EH (cell line): ENCODE results near the gene ANKRD23.
"Not testable (repeated sequence)": the region's sequence is repeated elsewhere in the genome, so short reads cannot be mapped to it uniquely, and the experiment has no call there.

ENCODE experiments used
- DNase-seq: peaks from one replicate; pipeline ENCODE4 v3.0.0-alpha.2; 2015; ENCODE audit warnings: low read depth

The ANKRD23 gene

DNA sequence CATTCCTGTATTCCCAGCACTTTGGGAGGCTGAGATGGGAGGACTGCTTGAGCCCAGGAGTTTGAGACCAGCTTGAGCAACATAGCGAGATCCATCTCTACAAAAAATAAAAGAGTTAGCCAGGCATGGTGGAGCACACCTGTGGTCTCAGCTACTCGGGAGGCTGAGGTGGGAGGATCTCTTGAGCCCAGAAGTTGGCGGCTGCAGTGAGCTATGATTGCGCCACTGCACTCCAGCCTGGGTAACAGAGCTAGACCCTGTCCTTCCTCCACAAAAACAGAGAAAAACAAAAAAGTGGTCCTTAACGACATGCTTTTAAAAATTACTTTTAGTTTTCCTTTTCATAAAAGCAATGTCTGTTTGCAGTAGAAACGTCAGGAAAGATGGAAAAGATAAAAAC lies 47.3 kb downstream of the ANKRD23 start:
- not testable (repeated sequence) for DNase-seq

DNA sequence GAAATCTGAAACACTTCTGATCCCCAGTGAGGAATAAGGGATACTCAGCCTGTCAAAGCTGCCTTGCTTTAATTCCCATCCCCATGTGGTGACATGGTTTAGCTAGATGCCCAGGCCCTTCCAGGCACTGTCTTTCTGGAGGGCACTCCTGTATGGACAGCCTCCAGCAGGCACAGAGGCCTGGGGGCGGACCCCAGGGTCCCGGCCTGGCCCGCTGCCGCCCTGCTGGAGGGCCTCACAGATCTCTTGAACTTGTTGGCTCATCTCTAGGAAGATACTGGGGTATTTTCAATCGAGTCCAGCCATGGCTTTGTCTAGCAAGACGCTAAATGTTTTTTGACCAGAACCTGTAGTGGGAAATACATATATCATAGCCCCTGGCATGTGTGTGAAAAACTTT lies 48.7 kb downstream of the ANKRD23 start:
- no peak for DNase-seq

DNA sequence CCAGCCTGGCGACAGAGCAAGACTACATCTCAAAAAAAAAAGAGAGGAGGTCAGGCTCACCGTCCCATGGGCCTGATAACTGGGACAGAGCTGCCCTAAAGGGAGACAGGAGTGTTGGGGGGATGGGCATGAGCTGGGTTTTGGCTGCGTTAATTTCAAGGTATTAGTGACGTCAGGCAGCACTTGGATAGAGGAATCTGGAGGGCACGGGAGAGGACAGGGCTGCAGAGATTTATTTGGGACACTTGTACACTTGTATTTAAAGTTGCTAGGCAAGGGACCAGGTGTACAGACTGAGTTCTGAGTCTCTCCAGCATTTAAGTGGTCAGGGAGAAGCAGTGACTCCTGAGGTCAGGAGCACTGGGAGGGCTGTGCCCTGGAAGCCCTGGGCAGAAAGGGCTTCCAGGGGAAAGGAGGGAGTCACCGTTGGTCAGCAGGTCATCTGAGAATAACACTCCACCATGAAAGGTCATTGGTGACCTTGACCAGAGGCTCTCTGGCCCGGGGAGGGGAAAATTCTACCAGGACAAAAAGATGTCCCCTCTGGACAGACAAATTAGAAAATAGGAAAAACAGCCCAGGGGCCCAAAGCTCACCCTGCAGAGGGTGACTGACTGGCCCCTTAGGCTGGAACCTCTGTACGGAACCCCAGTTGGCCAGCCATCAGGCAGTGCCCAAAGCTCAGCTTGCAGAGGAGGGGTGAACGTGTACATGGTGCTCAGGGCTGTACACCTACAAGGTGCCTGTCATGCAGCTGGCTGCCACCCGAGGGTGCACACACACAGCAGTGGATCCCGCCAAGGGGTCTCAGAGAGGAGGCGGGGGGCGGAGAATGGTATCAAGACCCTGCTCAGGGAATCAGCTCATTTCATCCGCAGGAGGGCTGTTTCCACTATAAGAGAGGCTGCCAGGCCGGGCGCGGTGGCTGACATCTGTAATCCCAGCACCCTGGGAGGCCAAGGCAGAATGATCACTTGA lies 50.8 kb downstream of the ANKRD23 start:
- DNase-seq: no peak

DNA sequence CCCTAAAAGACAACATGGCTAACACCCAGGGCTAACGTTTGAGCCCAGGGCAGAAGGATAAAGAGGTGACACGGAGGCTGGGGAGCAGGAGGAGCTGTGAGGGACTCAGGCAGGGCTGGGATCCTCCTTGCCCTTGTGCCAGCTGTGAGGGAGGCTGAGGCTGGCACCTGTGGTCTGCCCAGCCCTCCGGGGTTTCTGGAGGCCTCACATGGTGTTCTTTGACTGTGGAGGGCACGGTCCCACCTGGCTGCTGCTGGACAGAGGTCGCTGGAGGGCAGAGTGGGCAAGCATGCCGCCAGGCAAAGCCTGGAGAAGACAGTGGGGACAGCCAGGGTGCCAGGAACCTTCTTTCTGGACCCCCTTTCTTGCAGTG lies 54.6 kb downstream of the ANKRD23 start:
- DNase-seq: no peak

DNA sequence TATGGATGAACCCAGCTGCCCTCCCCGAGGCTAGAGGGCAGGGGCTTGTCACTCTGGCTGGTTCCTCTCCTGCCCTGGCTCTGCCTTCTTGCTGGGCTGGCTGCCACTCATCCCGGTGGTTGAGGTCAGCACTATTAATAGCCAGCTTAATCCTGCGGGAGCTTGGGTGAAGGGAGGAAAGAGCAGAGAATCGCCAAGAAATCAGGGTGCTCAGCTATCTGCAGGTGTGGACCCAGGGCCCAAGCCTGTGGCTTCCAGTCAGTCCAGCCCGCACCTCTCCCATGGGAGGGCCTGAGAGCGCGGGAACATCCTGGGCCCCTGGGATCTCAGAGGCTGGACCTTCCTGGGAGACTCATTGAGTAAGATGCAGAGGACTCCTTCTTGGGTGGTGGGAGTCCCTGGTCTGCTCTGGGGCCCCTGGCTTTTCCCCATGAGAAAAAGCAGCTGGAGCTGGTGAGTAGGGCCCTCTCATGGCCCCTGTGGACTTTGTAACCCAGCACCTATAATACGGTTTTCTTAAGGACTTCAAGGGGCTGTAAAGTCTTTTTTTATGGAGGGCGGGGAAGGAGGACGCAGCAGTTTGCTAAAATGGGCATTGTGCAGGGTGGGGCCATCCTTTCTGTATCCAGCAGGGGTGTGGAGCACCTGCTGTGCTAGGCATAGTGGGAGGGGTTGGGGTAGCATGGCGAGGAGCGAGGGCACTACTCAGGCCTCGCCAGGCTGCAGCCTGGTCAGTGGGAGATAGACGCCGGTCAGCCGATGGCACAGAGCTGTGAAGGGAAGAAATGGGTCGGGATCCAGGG lies 55.2 kb downstream of the ANKRD23 start:
- peak; percentile 44 for DNase-seq
